ENCODE data around the gene SPIN1. TPM values are rescaled to one million over a fixed set of nuclear protein-coding genes. Genes with fewer than 3 reads are reported as not detected.
A peak's percentile ranks its signal among the peaks of the same experiment; 100 is the strongest.

Gene SPIN1
- total and polyA plus RNA-seq, 2 donors, result 55.5 to 167 TPM

GRCh38 chr9:88460587-88461332 lies 72.5 kb downstream of the SPIN1 start:
- no peak for DNase-seq (ENCODE audit: extremely low spot score)
- H3K4me1 ChIP-seq (ENCODE audit: insufficient read depth), result no peaks in the 10 kb centered on the region
- no peak overlapping the region for H3K27ac ChIP-seq (ENCODE audit: low read depth)
- H3K36me3 ChIP-seq (ENCODE audit: insufficient read depth), result peaks cover 1% of the 10 kb centered on the region
- 88% methylated on average over 3 of the region's 3 CpGs for WGBS
- no peak overlapping the region for H3K4me3 ChIP-seq (ENCODE audit: low read depth, low read length)

GRCh38 chr9:88462191-88462590 lies 73.9 kb downstream of the SPIN1 start:
- H3K27ac ChIP-seq (ENCODE audit: low read depth), result no peak overlapping the region
- no peaks in the 10 kb centered on the region for H3K4me1 ChIP-seq (ENCODE audit: insufficient read depth)
- no peak for DNase-seq (ENCODE audit: extremely low spot score)
- WGBS, result 88% methylated on average over 6 of the region's 6 CpGs
- peaks cover 1% of the 10 kb centered on the region for H3K36me3 ChIP-seq (ENCODE audit: insufficient read depth)
- no peak overlapping the region for H3K4me3 ChIP-seq (ENCODE audit: low read depth, low read length)

- H3K27ac ChIP-seq (ENCODE audit: low read depth), result no peak overlapping the region
Observed at GRCh38 chr9:88464851-88465250, 76.6 kb downstream of the SPIN1 start.

GRCh38 chr9:88468226-88468625 lies 80.0 kb downstream of the SPIN1 start:
- Histone ChIP-seq H3K36me3 (ENCODE audit: insufficient read depth) (no peaks in the 10 kb centered on the region), H3K27ac (ENCODE audit: low read depth) (no peak overlapping the region), H3K4me1 (ENCODE audit: insufficient read depth) (no peaks in the 10 kb centered on the region), H3K4me3 (ENCODE audit: low read depth, low read length) (no peak overlapping the region)
- WGBS, result 92% methylated on average over 9 of the region's 9 CpGs
- DNase-seq (ENCODE audit: extremely low spot score), result no peak

More at GRCh38 chr9:88464851-88465250, 76.6 kb downstream of the SPIN1 start:
- WGBS, result 76% methylated on average over 1 of the region's 1 CpG
- DNase-seq (ENCODE audit: extremely low spot score), result peak; percentile 14
- Histone ChIP-seq H3K36me3 (ENCODE audit: insufficient read depth) (no peaks in the 10 kb centered on the region), H3K4me1 (ENCODE audit: insufficient read depth) (no peaks in the 10 kb centered on the region), H3K4me3 (ENCODE audit: low read depth, low read length) (no peak overlapping the region)

- WGBS, result 81% methylated on average over 11 of the region's 11 CpGs
- no peak overlapping the region for H3K27ac ChIP-seq (ENCODE audit: low read depth)
- no peak for DNase-seq (ENCODE audit: extremely low spot score)
- H3K36me3 ChIP-seq (ENCODE audit: insufficient read depth), result peaks cover 6% of the 10 kb centered on the region
- no peak overlapping the region for H3K4me3 ChIP-seq (ENCODE audit: low read depth, low read length)
- H3K4me1 ChIP-seq (ENCODE audit: insufficient read depth), result no peaks in the 10 kb centered on the region
Observed at GRCh38 chr9:88476491-88477271, 88.4 kb downstream of the SPIN1 start.

- DNase-seq (ENCODE audit: extremely low spot score), result no peak
- H3K36me3 ChIP-seq (ENCODE audit: insufficient read depth), result peaks cover 6% of the 10 kb centered on the region
- no peak overlapping the region for H3K4me3 ChIP-seq (ENCODE audit: low read depth, low read length)
- no peak overlapping the region for H3K27ac ChIP-seq (ENCODE audit: low read depth)
- WGBS, result 88% methylated on average over 3 of the region's 3 CpGs
- H3K4me1 ChIP-seq (ENCODE audit: insufficient read depth), result no peaks in the 10 kb centered on the region
Observed at GRCh38 chr9:88477300-88477751, 89.1 kb downstream of the SPIN1 start.

- 93% methylated on average over 3 of the region's 3 CpGs for WGBS
- DNase-seq (ENCODE audit: extremely low spot score), result no peak
- Histone ChIP-seq H3K4me1 (ENCODE audit: insufficient read depth) (no peaks in the 10 kb centered on the region), H3K36me3 (ENCODE audit: insufficient read depth) (peaks cover 6% of the 10 kb centered on the region), H3K4me3 (ENCODE audit: low read depth, low read length) (no peak overlapping the region), H3K27ac (ENCODE audit: low read depth) (no peak overlapping the region)
Observed at GRCh38 chr9:88478246-88478645, 90.0 kb downstream of the SPIN1 start.

GRCh38 chr9:88481933-88482332 lies 93.7 kb downstream of the SPIN1 start:
- 74% methylated on average over 4 of the region's 4 CpGs for WGBS
- no peak for DNase-seq (ENCODE audit: extremely low spot score)
- Histone ChIP-seq H3K27ac (ENCODE audit: low read depth) (no peak overlapping the region), H3K4me1 (ENCODE audit: insufficient read depth) (no peaks in the 10 kb centered on the region), H3K36me3 (ENCODE audit: insufficient read depth) (peaks cover 2% of the 10 kb centered on the region), H3K4me3 (ENCODE audit: low read depth, low read length) (no peak overlapping the region)

DNA sequence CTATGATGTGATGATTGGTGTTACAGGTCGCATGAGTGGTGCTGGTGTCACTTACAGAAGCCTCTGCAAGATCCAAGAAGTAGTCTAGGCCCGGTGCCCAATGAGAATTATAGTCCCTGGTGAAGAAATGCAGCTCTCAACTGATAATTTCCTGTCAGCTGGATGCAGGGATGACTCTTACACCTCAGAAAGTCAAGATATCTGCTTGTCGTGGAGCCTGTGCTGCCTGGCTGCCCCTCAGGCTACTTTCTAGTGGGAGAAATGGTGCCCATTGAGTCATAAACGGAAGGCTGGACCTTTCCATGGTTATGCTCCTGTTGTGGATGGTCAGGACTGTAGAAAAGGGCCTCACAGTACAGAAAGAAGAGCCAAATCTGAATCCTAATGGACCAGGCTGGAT lies 99.9 kb downstream of the SPIN1 start:
- 87% methylated on average over 4 of the region's 4 CpGs for WGBS
- Histone ChIP-seq H3K4me3 (ENCODE audit: low read depth, low read length) (no peak overlapping the region), H3K36me3 (ENCODE audit: insufficient read depth) (no peaks in the 10 kb centered on the region), H3K27ac (ENCODE audit: low read depth) (no peak overlapping the region), H3K4me1 (ENCODE audit: insufficient read depth) (no peaks in the 10 kb centered on the region)
- no peak for DNase-seq (ENCODE audit: extremely low spot score)

DNA sequence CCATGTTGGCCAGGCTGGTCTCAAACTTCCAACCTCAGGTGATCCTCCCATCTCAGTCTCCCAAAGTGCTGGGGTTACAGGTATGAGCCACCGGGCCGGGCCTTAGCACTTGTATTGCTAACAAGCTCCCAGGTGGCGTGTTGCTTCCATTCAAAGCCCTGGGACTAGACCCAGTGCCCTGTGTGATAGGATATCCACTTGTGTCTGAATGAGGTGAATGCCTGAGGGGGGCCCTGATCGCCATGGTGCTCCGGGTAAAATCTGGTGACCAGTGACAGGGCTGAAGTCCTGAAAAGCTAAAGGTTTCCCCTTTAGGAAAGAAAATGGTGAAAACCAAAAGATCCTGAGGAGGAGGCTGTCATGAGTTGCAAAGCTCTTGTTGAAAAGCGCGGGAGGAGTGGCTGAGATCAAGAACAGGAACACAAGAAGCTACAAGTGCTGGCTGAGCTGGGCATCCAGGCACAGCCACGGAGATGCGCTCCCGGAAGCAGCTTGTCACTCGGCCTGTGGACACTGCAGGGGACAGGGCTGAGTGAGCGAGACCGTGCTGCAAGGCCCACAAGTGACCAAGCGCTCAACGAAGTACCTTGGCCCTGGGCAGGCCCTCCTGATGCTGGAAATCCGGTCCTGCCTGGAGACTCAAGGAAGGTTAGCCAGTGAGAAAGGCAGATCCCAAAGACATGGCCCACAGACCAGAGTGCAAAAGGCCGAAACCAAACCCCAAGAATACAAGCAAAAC lies 106.9 kb downstream of the SPIN1 start:
- H3K36me3 ChIP-seq (ENCODE audit: insufficient read depth), result no peaks in the 10 kb centered on the region
- H3K4me1 ChIP-seq (ENCODE audit: insufficient read depth), result no peaks in the 10 kb centered on the region
- no peak overlapping the region for H3K27ac ChIP-seq (ENCODE audit: low read depth)
- 95% methylated on average over 17 of the region's 17 CpGs for WGBS
- no peak overlapping the region for H3K4me3 ChIP-seq (ENCODE audit: low read depth, low read length)
- no peak for DNase-seq (ENCODE audit: extremely low spot score)

DNA sequence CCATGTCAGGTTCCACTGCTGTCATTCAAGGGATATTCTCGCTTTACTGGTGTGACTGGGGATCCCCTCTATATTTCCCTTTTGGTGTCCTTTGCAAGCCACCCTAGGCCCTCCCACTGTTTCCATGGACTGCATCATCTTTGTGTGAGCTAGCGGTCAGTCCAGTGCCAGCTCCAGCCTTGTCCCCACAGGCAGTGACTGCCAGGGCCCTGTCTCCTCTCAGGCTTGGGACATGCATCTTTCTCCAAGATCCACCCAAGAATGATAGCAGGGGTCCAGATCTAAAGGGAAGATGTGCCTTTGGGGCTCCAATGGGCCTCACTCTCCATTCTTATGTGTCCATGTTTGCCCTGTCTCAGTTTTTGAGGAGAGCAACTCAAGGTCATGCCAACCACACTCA lies 109.0 kb downstream of the SPIN1 start:
- WGBS, result 95% methylated on average over 2 of the region's 2 CpGs
- no peaks in the 10 kb centered on the region for H3K4me1 ChIP-seq (ENCODE audit: insufficient read depth)
- H3K27ac ChIP-seq (ENCODE audit: low read depth), result no peak overlapping the region
- DNase-seq (ENCODE audit: extremely low spot score), result no peak
- H3K36me3 ChIP-seq (ENCODE audit: insufficient read depth), result no peaks in the 10 kb centered on the region
- no peak overlapping the region for H3K4me3 ChIP-seq (ENCODE audit: low read depth, low read length)

DNA sequence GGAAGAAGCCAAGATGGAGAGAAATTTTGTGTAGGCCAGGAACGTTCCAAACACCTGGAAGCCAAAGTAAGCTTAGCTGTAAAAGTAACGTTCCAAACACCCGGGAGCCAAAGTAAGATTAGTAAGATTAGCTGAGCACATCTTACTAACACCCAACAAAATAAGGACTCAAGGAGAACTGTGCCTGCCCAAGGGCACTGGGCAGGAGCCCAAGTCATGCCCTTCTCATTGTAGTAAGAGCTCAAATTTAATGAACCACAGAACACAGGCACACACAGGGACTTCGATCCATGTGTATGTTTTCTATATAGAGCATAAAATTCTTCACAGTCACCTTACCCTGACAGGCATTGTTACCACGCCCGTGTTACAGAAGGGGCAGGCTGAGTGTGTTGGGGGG lies 110.6 kb downstream of the SPIN1 start:
- no peak for DNase-seq (ENCODE audit: extremely low spot score)
- Histone ChIP-seq H3K4me1 (ENCODE audit: insufficient read depth) (no peaks in the 10 kb centered on the region), H3K36me3 (ENCODE audit: insufficient read depth) (no peaks in the 10 kb centered on the region), H3K27ac (ENCODE audit: low read depth) (no peak overlapping the region), H3K4me3 (ENCODE audit: low read depth, low read length) (no peak overlapping the region)
- 77% methylated on average over 6 of the region's 6 CpGs for WGBS

DNA sequence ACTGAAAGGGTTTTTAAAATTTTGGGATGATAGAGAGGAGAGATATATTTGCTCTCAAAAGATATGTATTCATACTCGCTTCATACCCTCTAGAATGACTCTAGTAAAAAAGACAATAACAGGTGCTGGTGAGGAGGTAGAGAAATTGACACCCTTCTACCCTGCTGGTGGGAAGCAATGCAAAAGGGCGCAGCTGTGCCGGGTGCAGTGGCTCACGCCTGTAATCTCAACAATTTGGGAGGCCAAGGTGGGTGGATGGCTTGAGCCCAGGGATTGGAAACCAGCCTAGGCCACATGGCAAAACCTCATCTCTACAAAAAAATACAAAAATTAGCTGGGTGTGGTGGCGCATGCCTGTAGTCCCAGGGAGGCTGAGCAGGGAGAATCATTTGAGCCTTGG lies 112.8 kb downstream of the SPIN1 start:
- Histone ChIP-seq H3K36me3 (ENCODE audit: insufficient read depth) (no peaks in the 10 kb centered on the region), H3K4me1 (ENCODE audit: insufficient read depth) (no peaks in the 10 kb centered on the region), H3K27ac (ENCODE audit: low read depth) (no peak overlapping the region), H3K4me3 (ENCODE audit: low read depth, low read length) (no peak overlapping the region)
- DNase-seq (ENCODE audit: extremely low spot score), result no peak
- WGBS, result 94% methylated on average over 5 of the region's 5 CpGs
